SU-DHL-6 (cell line): ENCODE measurements around the gene TMTC1.
"Not testable (repeated sequence)": the region's sequence is repeated elsewhere in the genome, so short reads cannot be mapped to it uniquely, and the experiment has no call there.

ENCODE experiments used
- H2AFZ ChIP-seq: fragments of 200-600 bp; sonication (generic); 2 replicates; pipeline ENCODE4 v1.6.1; 2014; ENCODE audit warnings: low read depth, mild to moderate bottlenecking, moderate library complexity, mixed read lengths, antibody characterized with exemption, low read length; ENCODE audit not compliant: severe bottlenecking
- H3F3A ChIP-seq: fragments of 200-600 bp; shearing (Covaris generic); 2 replicates; pipeline ENCODE4 v1.6.0; 2016; ENCODE audit warnings: antibody characterized with exemption, mild to moderate bottlenecking; ENCODE audit not compliant: insufficient read depth
- H3K27ac ChIP-seq: fragments of 200-600 bp; sonication (generic); 2 replicates; pipeline ENCODE4 v1.5.1; 2016; ENCODE audit warnings: low read depth, mild to moderate bottlenecking, low read length, moderate library complexity, mixed read lengths
- H3K27me3 ChIP-seq: fragments of 200-600 bp; sonication (generic), shearing (Covaris generic); 2 replicates; pipeline ENCODE4 v1.6.0; 2014; ENCODE audit warnings: mild to moderate bottlenecking, low read length
- H3K36me3 ChIP-seq: fragments of 200-600 bp; sonication (generic); 2 replicates; pipeline ENCODE4 v1.6.1; 2014; ENCODE audit warnings: mild to moderate bottlenecking, low read length, mixed read lengths
- H3K4me2 ChIP-seq: fragments of 300-600, 200-600 bp; shearing (Covaris generic), sonication (generic); 2 replicates; pipeline ENCODE4 v1.6.0; 2014; ENCODE audit warnings: low read length, low read depth, mild to moderate bottlenecking; ENCODE audit not compliant: poor library complexity, severe bottlenecking
- H3K4me3 ChIP-seq: fragments of 200-600 bp; sonication (generic); 2 replicates; pipeline ENCODE4 v1.5.1; 2014; ENCODE audit warnings: antibody characterized with exemption, low read length, mild to moderate bottlenecking, mixed read lengths; ENCODE audit not compliant: insufficient read depth, poor library complexity, severe bottlenecking
- H3K79me2 ChIP-seq: fragments of 200-600 bp; sonication (generic); 2 replicates; pipeline ENCODE4 v1.6.1; 2014; ENCODE audit warnings: mild to moderate bottlenecking, low read length, moderate library complexity; ENCODE audit not compliant: insufficient read depth
- H3K9ac ChIP-seq: fragments of 200-600 bp; sonication (generic); 2 replicates; pipeline ENCODE4 v1.7.0; 2014; ENCODE audit warnings: mild to moderate bottlenecking, low read length
- H3K9me2 ChIP-seq: fragments of 200-600 bp; sonication (generic); replicated peaks from 2 replicates; pipeline ENCODE4 v1.6.1; 2014; ENCODE audit warnings: low read length; ENCODE audit not compliant: insufficient read depth
- H3K9me3 ChIP-seq: fragments of 200-600 bp; sonication (generic); 2 replicates; pipeline ENCODE4 v1.6.1; 2014; ENCODE audit warnings: low read length, mixed read lengths; ENCODE audit not compliant: insufficient read depth
- H4K20me1 ChIP-seq: fragments of 200-600 bp; sonication (generic); 2 replicates; pipeline ENCODE4 v1.6.1; 2014; ENCODE audit warnings: low read depth, mild to moderate bottlenecking, antibody characterized with exemption, low read length, moderate library complexity, mixed read lengths
- CTCF ChIP-seq: fragments of 200-600 bp; sonication (generic); IDR thresholded peaks from one replicate; pipeline ENCODE4 v1.5.1; 2017; ENCODE audit warnings: antibody characterized with exemption, mild to moderate bottlenecking, low read length, moderate library complexity; ENCODE audit not compliant: insufficient read depth, poor library complexity, severe bottlenecking
- EZH2phosphoT487 ChIP-seq: fragments of 200-600 bp; sonication (generic), shearing (Covaris generic); conservative IDR thresholded peaks from 2 replicates; pipeline ENCODE4 v1.6.1; 2018; ENCODE audit warnings: mild to moderate bottlenecking, antibody characterized with exemption, low read length, moderate library complexity, mixed read lengths

Gene TMTC1

GRCh38 chr12:29638528-29638927 lies 145.2 kb downstream of the TMTC1 start:
- Histone ChIP-seq H3K36me3 (no peaks in the 10 kb centered on the region), H3K4me2 (no peak overlapping the region), H3K4me3 (no peak overlapping the region), H3K79me2 (no peaks in the 10 kb centered on the region), H2AFZ (no peak overlapping the region), H3K9me3 (no peaks in the 10 kb centered on the region), H3F3A (no peaks in the 10 kb centered on the region), H3K9ac (no peak overlapping the region), H3K27me3 (no peaks in the 10 kb centered on the region), H3K27ac (no peak overlapping the region), H4K20me1 (no peaks in the 10 kb centered on the region), H3K9me2 (no peaks in the 10 kb centered on the region)
- TF ChIP-seq EZH2phosphoT487 (no peak), CTCF (no peak)

GRCh38 chr12:29634057-29634456 lies 149.7 kb downstream of the TMTC1 start:
- no peaks in the 10 kb centered on the region for H4K20me1 ChIP-seq
- H3K4me2 ChIP-seq: no peak overlapping the region
- H3K9me2 ChIP-seq: no peaks in the 10 kb centered on the region
- no peaks in the 10 kb centered on the region for H3K36me3 ChIP-seq
- no peaks in the 10 kb centered on the region for H3K79me2 ChIP-seq
- TF ChIP-seq EZH2phosphoT487: no peak
- TF ChIP-seq CTCF: no peak
- H2AFZ ChIP-seq: no peak overlapping the region
- H3K27ac ChIP-seq: no peak overlapping the region
- H3K4me3 ChIP-seq: no peak overlapping the region
- H3K27me3 ChIP-seq: no peaks in the 10 kb centered on the region
- H3K9me3 ChIP-seq: no peaks in the 10 kb centered on the region
- no peaks in the 10 kb centered on the region for H3F3A ChIP-seq
- H3K9ac ChIP-seq: no peak overlapping the region

GRCh38 chr12:29630164-29630563 lies 153.6 kb downstream of the TMTC1 start:
- H3K27ac ChIP-seq, H3K27me3 ChIP-seq, H3K4me2 ChIP-seq, H4K20me1 ChIP-seq, H3K79me2 ChIP-seq, H3F3A ChIP-seq, H2AFZ ChIP-seq, H3K36me3 ChIP-seq, H3K9me3 ChIP-seq, H3K4me3 ChIP-seq, H3K9ac ChIP-seq, H3K9me2 ChIP-seq: not testable (repeated sequence)

GRCh38 chr12:29627221-29627620 lies 156.5 kb downstream of the TMTC1 start:
- H3K4me2 ChIP-seq: no peak overlapping the region
- no peaks in the 10 kb centered on the region for H3K9me3 ChIP-seq
- H3K27me3 ChIP-seq: no peaks in the 10 kb centered on the region
- no peaks in the 10 kb centered on the region for H3K79me2 ChIP-seq
- H3K27ac ChIP-seq: no peak overlapping the region
- no peaks in the 10 kb centered on the region for H3K36me3 ChIP-seq
- no peak overlapping the region for H3K9ac ChIP-seq
- H3K4me3 ChIP-seq: no peak overlapping the region
- H2AFZ ChIP-seq: no peak overlapping the region
- H4K20me1 ChIP-seq: no peaks in the 10 kb centered on the region
- no peak for TF ChIP-seq EZH2phosphoT487
- TF ChIP-seq CTCF: no peak
- no peaks in the 10 kb centered on the region for H3K9me2 ChIP-seq
- H3F3A ChIP-seq: no peaks in the 10 kb centered on the region
